Transverse colon (tissue), 4 donors: ENCODE data around the gene SUPT5H. TPM values are rescaled to one million over a fixed set of nuclear protein-coding genes. Genes with fewer than 3 reads are reported as not detected.
A peak's percentile ranks its signal among the peaks of the same experiment; 100 is the strongest.

ENCODE experiments used
- DNase-seq: peaks from one replicate; pipeline ENCODE4 v3.0.0-alpha.2; 2019
- H3K27ac ChIP-seq, 4 donors: fragments of 200-600 bp; sonication (generic); 2 replicates each; pipeline ENCODE4 v1.5.1; 2016 to 2018; ENCODE audit warnings: inconsistent platforms in 4 of 4
- H3K27me3 ChIP-seq: fragments of 200-600 bp; sonication (generic); 2 replicates; pipeline ENCODE4 v1.5.1; 2017; ENCODE audit warnings: inconsistent platforms
- H3K36me3 ChIP-seq, 4 donors: fragments of 200-600 bp; sonication (generic); 2 replicates each; pipeline ENCODE4 v1.5.1; 2017 to 2019; ENCODE audit warnings: inconsistent platforms in 4 of 4
- H3K4me1 ChIP-seq, 4 donors: fragments of 200-600 bp; sonication (generic); 2 replicates each; pipeline ENCODE4 v1.5.1; 2017 to 2020; ENCODE audit warnings: inconsistent platforms in 4 of 4
- H3K4me3 ChIP-seq, 4 donors: fragments of 200-600 bp; sonication (generic); 1 replicate in 1 of 4; 2 replicates in 3 of 4; pipeline versions ENCODE4 v1.5.1 to v1.6.1; 2017 to 2019; ENCODE audit warnings: inconsistent platforms in 4 of 4
- H3K9me3 ChIP-seq, 2 donors: fragments of 200-600 bp; sonication (generic); 2 replicates each; pipeline ENCODE4 v1.5.1; 2017 to 2019; ENCODE audit warnings: inconsistent platforms in 2 of 2
- EP300 ChIP-seq: sonication (generic); formaldehyde crosslinking; IDR thresholded peaks from one replicate; pipeline ENCODE4 v1.6.1; 2017; ENCODE audit warnings: antibody characterized with exemption, low read depth
- POLR2A ChIP-seq: fragments of 450-650 bp; IDR thresholded peaks from one replicate; pipeline ENCODE4 v1.6.1; 2016; ENCODE audit warnings: antibody characterized with exemption, mild to moderate bottlenecking, moderate library complexity
- POLR2AphosphoS5 ChIP-seq, 3 donors: sonication (generic); formaldehyde crosslinking; IDR thresholded peaks; one replicate each; pipeline ENCODE4 v1.6.1; 2016; ENCODE audit warnings: antibody characterized with exemption in 3 of 3
- WGBS, 2 donors: methylation state at CpG; one replicate each; pipeline ENCODE4 v1.1.5; 2018; ENCODE audit warnings: low coverage in 1 of 2; 5-methylcytosine and 5-hydroxymethylcytosine counted together
- in situ Hi-C, 4 donors: fragments of 200-750 bp; cut with MboI; loops; one replicate each; pipeline versions ENCODE4 v1.15.0 to v1.15.1; 2017; ENCODE audit warnings: low sequenced_read_pairs in 3 of 4, low pct_ligation_motif_present in 1 of 4, low pct_unique_long_range_greater_than_20kb in 1 of 4
- intact Hi-C: fragments of 100-400 bp; cut with DNase I; formaldehyde crosslinking; loops from one replicate; pipeline ENCODE4 v1.15.1; 2023; ENCODE audit warnings: low total_unique reads
- total RNA-seq, 4 donors: library from RNA; depleted of rRNA; stranded (reverse); fragments of >200 nt; gene quantifications; one replicate each; pipeline ENCODE4 v1.1.0, GENCODE V29; 2016
- TF ChIP-seq, protein P1 (sequence below), 5 experiments: fragments of 200-600 bp in 3 of 5; fragments of 450-650 bp in 2 of 5; sonication (generic) in 3 of 5; IDR thresholded peaks; 1 replicate in 2 of 5; 2 replicates in 3 of 5; pipeline ENCODE4 v1.5.1; 2016 to 2017; ENCODE audit warnings: antibody characterized with exemption in 5 of 5, inconsistent platforms in 3 of 5, mild to moderate bottlenecking in 2 of 5, moderate library complexity in 1 of 5

The SUPT5H gene
- total RNA-seq, 4 donors from 2014 or later = 97.1 to 161 (median 125) TPM

DNA sequence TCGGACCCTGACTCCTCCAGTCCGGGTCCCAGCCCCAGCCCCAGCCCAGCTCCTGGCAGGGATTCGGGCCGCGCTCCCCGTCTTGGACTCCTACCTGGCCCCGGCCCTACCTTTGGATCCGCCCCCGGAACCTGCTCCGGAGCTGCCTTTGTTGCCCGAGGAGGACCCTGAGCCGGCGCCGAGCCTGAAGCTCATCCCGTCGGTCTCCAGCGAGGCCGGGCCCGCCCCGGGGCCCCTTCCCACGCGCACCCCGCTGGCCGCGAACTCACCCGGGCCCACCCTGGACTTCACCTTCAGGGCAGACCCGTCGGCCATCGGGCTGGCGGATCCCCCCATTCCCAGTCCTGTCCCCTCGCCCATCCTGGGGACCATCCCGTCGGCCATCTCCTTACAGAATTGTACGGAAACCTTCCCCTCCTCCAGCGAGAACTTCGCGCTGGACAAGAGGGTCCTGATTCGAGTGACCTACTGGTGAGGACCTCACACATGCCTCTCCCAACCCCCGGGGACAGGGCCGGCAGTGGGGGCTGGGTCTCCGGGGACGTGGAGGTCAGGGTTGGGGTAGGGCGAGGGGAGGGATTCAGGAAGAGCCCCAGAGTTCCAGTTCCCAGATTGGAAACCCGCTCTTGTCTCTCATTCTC lies 70.3 kb downstream of the SUPT5H start:
- H3K36me3 ChIP-seq = no peaks in the 10 kb centered on the region
- in situ Hi-C loops = no loop called here
- H3K9me3 ChIP-seq = no peaks in the 10 kb centered on the region
- TF ChIP-seq, protein P1, sequence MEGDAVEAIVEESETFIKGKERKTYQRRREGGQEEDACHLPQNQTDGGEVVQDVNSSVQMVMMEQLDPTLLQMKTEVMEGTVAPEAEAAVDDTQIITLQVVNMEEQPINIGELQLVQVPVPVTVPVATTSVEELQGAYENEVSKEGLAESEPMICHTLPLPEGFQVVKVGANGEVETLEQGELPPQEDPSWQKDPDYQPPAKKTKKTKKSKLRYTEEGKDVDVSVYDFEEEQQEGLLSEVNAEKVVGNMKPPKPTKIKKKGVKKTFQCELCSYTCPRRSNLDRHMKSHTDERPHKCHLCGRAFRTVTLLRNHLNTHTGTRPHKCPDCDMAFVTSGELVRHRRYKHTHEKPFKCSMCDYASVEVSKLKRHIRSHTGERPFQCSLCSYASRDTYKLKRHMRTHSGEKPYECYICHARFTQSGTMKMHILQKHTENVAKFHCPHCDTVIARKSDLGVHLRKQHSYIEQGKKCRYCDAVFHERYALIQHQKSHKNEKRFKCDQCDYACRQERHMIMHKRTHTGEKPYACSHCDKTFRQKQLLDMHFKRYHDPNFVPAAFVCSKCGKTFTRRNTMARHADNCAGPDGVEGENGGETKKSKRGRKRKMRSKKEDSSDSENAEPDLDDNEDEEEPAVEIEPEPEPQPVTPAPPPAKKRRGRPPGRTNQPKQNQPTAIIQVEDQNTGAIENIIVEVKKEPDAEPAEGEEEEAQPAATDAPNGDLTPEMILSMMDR (IDR thresholded peaks at IDR 0.05) = no peak
- TF ChIP-seq POLR2AphosphoS5 (IDR thresholded peaks at IDR 0.05) (no peak), POLR2A (no peak), EP300 (no peak)
- H3K27ac ChIP-seq = no peak overlapping the region
- peaks cover 81% of the 10 kb centered on the region for H3K27me3 ChIP-seq
- peaks cover 6 to 18% (median 14%) of the 10 kb centered on the region in 4 donors for H3K4me1 ChIP-seq
- peak overlapping the region in 3 of 4 donors; percentile 11 to 44 (median 22) for H3K4me3 ChIP-seq
- no peak for DNase-seq
- WGBS, 2 donors = 5% methylated on average over 32 of the region's 44 CpGs; no CpG with 5 or more reads in 1 of the 2 donors
- intact Hi-C loops = no loop called here

DNA sequence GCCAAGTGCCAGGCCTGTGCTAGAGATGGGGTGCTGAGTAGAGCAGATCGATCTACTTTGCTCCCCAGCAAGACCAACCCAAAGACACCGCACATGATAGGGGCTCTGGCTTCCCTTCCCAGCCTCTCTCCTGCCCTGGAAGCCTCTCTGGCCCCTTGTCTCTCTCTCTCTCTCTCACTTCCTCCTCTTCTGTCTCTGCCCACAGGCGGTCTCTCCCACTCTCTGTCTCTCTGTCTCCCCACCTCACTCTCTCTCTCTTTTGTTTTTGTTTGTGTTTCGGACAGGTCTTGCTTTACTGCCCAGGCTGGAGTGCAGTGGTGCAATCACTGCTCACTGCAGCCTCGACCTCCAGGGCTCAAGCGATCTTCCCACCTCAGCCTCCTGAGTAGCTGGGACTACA lies 70.9 kb downstream of the SUPT5H start:
- in situ Hi-C loops = no loop called here
- TF ChIP-seq POLR2A = no peak
- TF ChIP-seq, protein P1 (IDR thresholded peaks at IDR 0.05) = no peak
- intact Hi-C loops = no loop called here

GRCh38 chr19:39517432-39517831 lies 72.0 kb downstream of the SUPT5H start:
- 49 to 77% methylated on average over 2 to 3 of the region's 3 CpGs for WGBS, 2 donors
- Histone ChIP-seq H3K36me3 (no peaks in the 10 kb centered on the region), H3K4me3 (no peak overlapping the region), H3K9me3 (no peaks in the 10 kb centered on the region), H3K4me1 (peaks cover 6 to 18% (median 14%) of the 10 kb centered on the region in 4 donors), H3K27me3 (peaks cover 64% of the 10 kb centered on the region), H3K27ac (no peak overlapping the region)
- no peak for DNase-seq
- TF ChIP-seq EP300 (no peak), POLR2AphosphoS5 (IDR thresholded peaks at IDR 0.05) (no peak)
- TF ChIP-seq, protein P1 (IDR thresholded peaks at IDR 0.05) = no peak
- in situ Hi-C loops = no loop called here
- intact Hi-C loops = no loop called here

More for the DNA sequence above, 70.9 kb downstream of the SUPT5H start:
- Histone ChIP-seq H3K36me3 (no peaks in the 10 kb centered on the region), H3K4me3 (no peak overlapping the region), H3K27me3 (peaks cover 75% of the 10 kb centered on the region), H3K4me1 (peaks cover 6 to 18% (median 14%) of the 10 kb centered on the region in 4 donors), H3K27ac (no peak overlapping the region), H3K9me3 (no peaks in the 10 kb centered on the region)
- 45 to 76% methylated on average over 4 to 6 of the region's 6 CpGs for WGBS, 2 donors
- no peak for DNase-seq

DNA sequence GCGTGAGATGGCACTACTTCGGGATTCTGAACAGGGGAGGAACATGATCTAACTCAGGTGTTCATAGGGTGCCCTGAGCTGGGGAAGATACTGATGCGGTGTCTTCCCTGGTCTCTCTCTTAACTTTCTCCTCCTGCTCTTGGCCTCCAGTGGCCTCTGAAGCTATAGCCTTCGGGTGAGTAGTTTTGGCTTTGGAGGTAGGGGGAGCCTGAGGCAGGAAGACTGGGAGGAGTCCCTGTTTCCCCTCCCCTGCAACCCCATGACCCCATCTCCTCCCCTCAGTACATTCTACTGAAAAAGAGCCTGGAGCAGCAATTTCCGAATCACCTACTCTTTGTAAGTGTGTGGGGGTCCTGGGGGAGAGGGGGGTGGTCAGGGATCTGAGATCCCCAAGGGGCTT lies 73.1 kb downstream of the SUPT5H start:
- intact Hi-C loops (no loop called here), in situ Hi-C loops (no loop called here)
- TF ChIP-seq POLR2AphosphoS5 (IDR thresholded peaks at IDR 0.05) (no peak), EP300 (no peak), POLR2A (no peak)
- TF ChIP-seq, protein P1 (IDR thresholded peaks at IDR 0.05) = no peak
- WGBS, 2 donors = 66 to 79% methylated on average over 3 to 5 of the region's 5 CpGs
- H3K4me1 ChIP-seq = peaks cover 6 to 18% (median 14%) of the 10 kb centered on the region in 4 donors
- H3K27me3 ChIP-seq = peaks cover 54% of the 10 kb centered on the region
- no peak overlapping the region for H3K4me3 ChIP-seq
- no peaks in the 10 kb centered on the region for H3K36me3 ChIP-seq
- H3K27ac ChIP-seq = no peak overlapping the region
- H3K9me3 ChIP-seq = no peaks in the 10 kb centered on the region
- DNase-seq = no peak
